HEK293T (cell line): ENCODE data around the gene SPA17.

ENCODE experiments used
- ARNT ChIP-seq: fragments of 450-650 bp; IDR thresholded peaks from 2 replicates; pipeline ENCODE4 v1.6.1; 2017; ENCODE audit warnings: mild to moderate bottlenecking
- BHLHE40 ChIP-seq: fragments of 450-650 bp; IDR thresholded peaks from 2 replicates; pipeline ENCODE4 v1.6.1; 2016; ENCODE audit warnings: mild to moderate bottlenecking, moderate library complexity, borderline replicate concordance
- TARDBP ChIP-seq: fragments of 450-650 bp; IDR thresholded peaks from 2 replicates; pipeline ENCODE4 v1.6.1; 2016

DNA sequence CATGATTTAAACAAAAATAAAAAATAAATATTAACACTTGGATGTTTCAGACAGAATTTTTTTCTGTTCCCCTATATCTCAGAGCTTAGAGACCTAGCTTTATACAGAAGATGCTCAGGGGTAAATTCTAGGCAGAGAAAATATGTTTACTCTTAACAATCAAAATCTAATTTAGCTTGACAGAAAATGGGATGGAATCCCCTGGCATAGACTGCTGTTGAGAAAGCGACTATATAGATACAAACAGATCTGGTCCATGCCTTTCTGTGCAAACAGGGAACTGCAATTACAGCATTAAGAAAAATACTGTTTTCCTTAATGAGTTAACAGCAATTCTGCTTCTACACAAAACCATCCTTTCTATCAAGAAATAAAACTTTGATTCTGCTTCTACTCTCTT, 14.7 kb upstream of the SPA17 start:
- TF ChIP-seq BHLHE40 (no peak), ARNT (no peak), TARDBP (no peak)
